Measurements from ENCODE around the gene CLIP2.
A peak's percentile ranks its signal among the peaks of the same experiment; 100 is the strongest.

Gene CLIP2

GRCh38 chr7:74272305-74273038, 16.7 kb upstream of the CLIP2 start:
- no peak overlapping the region for H3K4me3 ChIP-seq (ENCODE audit: low read depth, low read length)
- no peak for TF ChIP-seq CTCF (IDR thresholded peaks at IDR 0.05; ENCODE audit: borderline replicate concordance, insufficient read depth, low read depth, low read length)

- peak; percentile 89 for TF ChIP-seq CTCF (IDR thresholded peaks at IDR 0.05; ENCODE audit: borderline replicate concordance, insufficient read depth, low read depth, low read length)
Measured at GRCh38 chr7:74275401-74275881, 13.8 kb upstream of the CLIP2 start.

GRCh38 chr7:74277636-74278035, 11.6 kb upstream of the CLIP2 start:
- H3K4me3 ChIP-seq (ENCODE audit: low read depth, low read length): no peak overlapping the region
- TF ChIP-seq CTCF (IDR thresholded peaks at IDR 0.05; ENCODE audit: borderline replicate concordance, insufficient read depth, low read depth, low read length): no peak

More at GRCh38 chr7:74275401-74275881, 13.8 kb upstream of the CLIP2 start:
- no peak overlapping the region for H3K4me3 ChIP-seq (ENCODE audit: low read depth, low read length)

GRCh38 chr7:74280985-74281384, 8.2 kb upstream of the CLIP2 start:
- no peak overlapping the region for H3K4me3 ChIP-seq (ENCODE audit: low read depth, low read length)
- TF ChIP-seq CTCF (IDR thresholded peaks at IDR 0.05; ENCODE audit: borderline replicate concordance, insufficient read depth, low read depth, low read length): no peak

GRCh38 chr7:74282748-74283459, 6.3 kb upstream of the CLIP2 start:
- H3K4me3 ChIP-seq (ENCODE audit: low read depth, low read length): no peak overlapping the region
- TF ChIP-seq CTCF (IDR thresholded peaks at IDR 0.05; ENCODE audit: borderline replicate concordance, insufficient read depth, low read depth, low read length): no peak

GRCh38 chr7:74283858-74284447, 5.3 kb upstream of the CLIP2 start:
- H3K4me3 ChIP-seq (ENCODE audit: low read depth, low read length): no peak overlapping the region
- TF ChIP-seq CTCF (IDR thresholded peaks at IDR 0.05; ENCODE audit: borderline replicate concordance, insufficient read depth, low read depth, low read length): no peak
